AG04450 (cell line): ENCODE data around the gene NLGN1. TPM values are rescaled to one million over a fixed set of nuclear protein-coding genes. Genes with fewer than 3 reads are reported as not detected.

Experiments
- CTCF ChIA-PET: fragments of 300-600, 350-600 bp; formaldehyde crosslinking; extraction: SDS; loops from one replicate; lab custom pipeline; 2022; ENCODE audit warnings: antibody characterized with exemption, inconsistent platforms; lab: Charles Lee
- POLR2A ChIA-PET: fragments of 350-600 bp; formaldehyde crosslinking; extraction: SDS; loops from one replicate; lab custom pipeline; 2021; ENCODE audit warnings: antibody characterized with exemption, inconsistent platforms; lab: Yijun Ruan, JAX
- DNase-seq: peaks from one replicate; pipeline ENCODE4 v3.0.0-alpha.2; 2011; ENCODE audit warnings: low read depth, low spot score
- H3K27ac ChIP-seq: one replicate; pipeline ENCODE4 v1.5.1; 2012; ENCODE audit warnings: low read depth, low read length, control low read depth
- H3K27me3 ChIP-seq: one replicate; pipeline ENCODE4 v1.6.0; 2012; ENCODE audit warnings: low read length; ENCODE audit not compliant: control insufficient read depth, insufficient read depth
- H3K4me3 ChIP-seq: 2 replicates; pipeline ENCODE4 v1.5.1; 2011; ENCODE audit warnings: mild to moderate bottlenecking, low read depth, low read length, control low read depth
- H3K9me3 ChIP-seq: 2 replicates; pipeline ENCODE4 v1.5.1; 2012; ENCODE audit warnings: low read length; ENCODE audit not compliant: control insufficient read depth, insufficient read depth
- polyA plus RNA-seq: library from polyadenylated mRNA; depleted of rRNA; stranded (reverse); fragments of >200 nt; gene quantifications from 2 replicates; pipeline ENCODE4 v1.2.3, GENCODE V29; 2011
- TF ChIP-seq, protein P1 (sequence below): IDR thresholded peaks from 2 replicates; pipeline ENCODE4 v1.5.1; 2011; ENCODE audit warnings: low read depth, low read length, control low read depth, inconsistent platforms

Gene NLGN1
- polyA plus RNA-seq, 1 experiment: 1.7 TPM

DNA sequence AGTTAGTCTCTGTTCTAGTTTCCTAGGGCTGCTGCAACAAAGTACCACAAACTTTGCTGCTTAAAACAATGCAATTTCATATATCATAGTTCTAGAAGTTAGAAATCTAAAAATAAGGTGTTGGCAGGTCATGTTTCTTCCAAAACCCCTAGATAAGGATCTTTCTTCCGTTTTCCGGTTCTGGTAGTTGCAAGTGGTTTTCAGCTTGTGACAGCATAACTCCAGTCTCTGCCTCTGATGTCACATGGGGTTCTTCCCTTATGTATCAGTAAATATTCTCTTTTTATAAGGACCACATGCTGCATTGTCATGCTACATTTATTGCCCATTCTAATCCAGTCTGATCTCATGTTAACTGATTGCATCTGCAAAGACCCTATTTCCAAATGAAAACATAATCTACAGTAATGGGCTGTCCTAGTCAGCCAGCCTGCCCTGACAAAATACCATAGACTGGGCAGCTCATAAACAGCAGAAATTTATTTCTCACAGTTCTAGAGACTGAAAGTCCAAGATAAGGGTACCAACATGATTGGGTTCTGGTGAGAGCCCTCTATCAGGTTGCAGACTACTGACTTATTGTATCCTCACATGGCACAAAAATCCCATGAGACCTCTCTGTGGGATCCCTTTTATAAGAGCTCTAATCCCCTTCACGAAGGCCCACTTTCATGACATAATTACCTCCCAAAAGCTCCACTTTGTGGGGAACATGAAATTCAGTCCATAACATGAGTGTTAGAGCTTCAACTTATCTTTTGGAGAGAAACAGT, 819.6 kb downstream of the NLGN1 start:
- ChIA-PET CTCF (no interaction called here), POLR2A (no interaction called here)
- TF ChIP-seq, protein P1, sequence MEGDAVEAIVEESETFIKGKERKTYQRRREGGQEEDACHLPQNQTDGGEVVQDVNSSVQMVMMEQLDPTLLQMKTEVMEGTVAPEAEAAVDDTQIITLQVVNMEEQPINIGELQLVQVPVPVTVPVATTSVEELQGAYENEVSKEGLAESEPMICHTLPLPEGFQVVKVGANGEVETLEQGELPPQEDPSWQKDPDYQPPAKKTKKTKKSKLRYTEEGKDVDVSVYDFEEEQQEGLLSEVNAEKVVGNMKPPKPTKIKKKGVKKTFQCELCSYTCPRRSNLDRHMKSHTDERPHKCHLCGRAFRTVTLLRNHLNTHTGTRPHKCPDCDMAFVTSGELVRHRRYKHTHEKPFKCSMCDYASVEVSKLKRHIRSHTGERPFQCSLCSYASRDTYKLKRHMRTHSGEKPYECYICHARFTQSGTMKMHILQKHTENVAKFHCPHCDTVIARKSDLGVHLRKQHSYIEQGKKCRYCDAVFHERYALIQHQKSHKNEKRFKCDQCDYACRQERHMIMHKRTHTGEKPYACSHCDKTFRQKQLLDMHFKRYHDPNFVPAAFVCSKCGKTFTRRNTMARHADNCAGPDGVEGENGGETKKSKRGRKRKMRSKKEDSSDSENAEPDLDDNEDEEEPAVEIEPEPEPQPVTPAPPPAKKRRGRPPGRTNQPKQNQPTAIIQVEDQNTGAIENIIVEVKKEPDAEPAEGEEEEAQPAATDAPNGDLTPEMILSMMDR: no peak
- DNase-seq: no peak
- Histone ChIP-seq H3K27ac (no peak overlapping the region), H3K9me3 (no peaks in the 10 kb centered on the region; the same call in 1 of the 2 replicates), H3K27me3 (no peaks in the 10 kb centered on the region), H3K4me3 (no peak overlapping the region)

DNA sequence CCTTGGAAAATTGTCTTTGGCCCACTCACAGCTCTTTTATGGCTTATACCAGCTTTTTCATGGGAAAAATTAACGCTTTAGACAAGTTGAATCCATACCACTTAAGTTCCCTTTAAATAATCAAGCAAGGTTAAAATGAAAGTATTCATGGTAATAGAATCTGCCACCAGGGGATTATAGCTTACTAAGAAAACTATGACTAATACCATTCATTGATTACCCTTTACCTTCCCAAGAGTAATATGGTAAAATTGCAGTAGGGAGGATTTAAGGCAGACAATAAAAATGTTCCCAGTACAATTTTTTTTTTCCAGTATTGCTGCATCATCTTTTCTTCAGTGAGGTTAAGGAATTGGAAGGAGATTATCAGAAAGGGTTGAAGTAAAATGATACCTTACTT, 820.5 kb downstream of the NLGN1 start:
- Histone ChIP-seq H3K9me3 (no peaks in the 10 kb centered on the region), H3K4me3 (no peak overlapping the region), H3K27ac (no peak overlapping the region), H3K27me3 (no peaks in the 10 kb centered on the region)
- ChIA-PET POLR2A (interaction anchor here (0.6 kb wide), 1 partner anchor 652 kb away, joined by 4 read pairs; no protein-coding TSS in a partner anchor), CTCF (no interaction called here)
- DNase-seq: no peak
- TF ChIP-seq, protein P1: no peak

DNA sequence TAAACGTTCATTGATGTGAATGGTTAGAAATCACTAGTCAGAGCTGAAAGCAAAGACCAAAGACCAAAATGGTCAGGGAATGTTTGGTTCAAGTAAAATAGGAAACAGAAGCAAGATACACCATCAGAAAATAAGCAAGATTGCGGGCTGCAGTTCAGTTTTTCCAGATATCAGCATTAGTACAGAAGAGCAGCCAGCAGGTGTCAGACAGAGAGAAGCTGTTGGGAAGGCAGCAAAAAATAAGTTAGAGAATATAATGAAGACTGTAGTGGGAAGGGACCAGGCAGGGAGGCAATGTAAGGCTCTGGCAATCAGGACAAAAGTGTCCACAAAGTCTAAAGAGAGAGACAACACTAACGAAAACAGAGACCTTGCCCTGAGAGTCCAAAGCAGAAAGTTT, 822.2 kb downstream of the NLGN1 start:
- DNase-seq: no peak
- no peaks in the 10 kb centered on the region for H3K9me3 ChIP-seq
- no peak overlapping the region for H3K27ac ChIP-seq
- TF ChIP-seq, protein P1: peak; percentile 24; the same call in 1 of the 2 replicates
- ChIA-PET CTCF (no interaction called here), POLR2A (no interaction called here)
- no peak overlapping the region for H3K4me3 ChIP-seq
- H3K27me3 ChIP-seq: no peaks in the 10 kb centered on the region

DNA sequence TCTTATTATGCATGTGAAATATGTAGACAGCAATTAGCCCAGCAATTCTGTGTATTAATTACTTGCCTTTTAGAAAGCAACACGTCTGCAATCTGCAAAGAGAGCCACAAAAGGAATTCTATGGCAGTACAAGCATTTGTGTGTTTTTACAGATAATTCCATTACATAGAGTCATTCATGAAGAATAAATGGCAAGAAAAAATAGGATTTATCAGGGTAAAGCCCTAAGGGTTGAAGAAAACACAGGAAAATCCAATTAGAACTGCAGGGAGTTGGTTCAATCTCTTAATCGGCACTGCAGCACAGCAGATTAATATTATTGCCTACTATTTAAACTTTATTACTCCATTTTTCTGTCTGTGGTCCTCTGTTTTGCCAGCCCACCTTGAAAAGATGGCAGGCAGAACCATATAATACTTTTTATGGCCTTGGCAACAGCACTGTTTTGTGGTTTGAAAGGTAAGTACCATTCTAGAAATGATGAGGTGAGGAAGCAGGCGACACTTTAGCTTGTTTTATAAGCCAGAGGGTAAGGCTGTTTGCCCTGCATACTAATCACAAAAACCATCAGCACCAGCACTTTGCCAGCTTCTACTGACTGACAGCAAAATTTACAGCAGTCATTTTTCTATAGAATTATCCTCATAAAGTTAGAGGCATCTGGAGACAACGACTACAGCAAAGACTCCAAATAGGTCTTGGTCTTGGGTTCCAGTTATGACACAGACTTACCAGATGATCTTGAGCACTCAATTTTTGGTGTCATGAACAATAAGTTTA, 823.4 kb downstream of the NLGN1 start:
- POLR2A ChIA-PET: interaction anchor here (1.1 kb wide), 1 partner anchor 221 kb away, joined by 3 read pairs; no protein-coding TSS in a partner anchor
- CTCF ChIA-PET: no interaction called here

More for the DNA sequence above, 823.4 kb downstream of the NLGN1 start:
- no peaks in the 10 kb centered on the region for H3K27me3 ChIP-seq
- DNase-seq: no peak
- TF ChIP-seq, protein P1: no peak
- no peak overlapping the region for H3K4me3 ChIP-seq
- H3K27ac ChIP-seq: no peak overlapping the region
- H3K9me3 ChIP-seq: no peaks in the 10 kb centered on the region
